ENCODE data around the gene TRIM2. TPM values are rescaled to one million over a fixed set of nuclear protein-coding genes. Genes with fewer than 3 reads are reported as not detected.

TRIM2 gene
- polyA plus RNA-seq, 1 donor (not counting 4 experiments of a cell fraction or from before 2014, with no cell fraction given) = 10.6 TPM

- FAIRE-seq (no peak), DNase-seq (ENCODE audit: low read depth, low spot score) (no peak)
- no peaks in the 10 kb centered on the region for H3K79me2 ChIP-seq (ENCODE audit: control insufficient read depth, insufficient read depth, low read length)
- H3K9me1 ChIP-seq (ENCODE audit: control insufficient read depth, extremely low read depth, insufficient read depth, low read length) = no peaks in the 10 kb centered on the region
- no peak overlapping the region for H3K4me3 ChIP-seq (ENCODE audit: control insufficient read depth in 2 of 3, extremely low read depth in 1 of 3, insufficient read depth in 2 of 3, low read depth in 1 of 3, low read length in 3 of 3)
- dilution Hi-C loops (cut with MboI; ENCODE audit: extremely low pct_ligation_motif_present, low sequenced_read_pairs) = no loop called here
- H2AFZ ChIP-seq (ENCODE audit: control insufficient read depth, low read length) = no peak overlapping the region
- TF ChIP-seq, protein P1, sequence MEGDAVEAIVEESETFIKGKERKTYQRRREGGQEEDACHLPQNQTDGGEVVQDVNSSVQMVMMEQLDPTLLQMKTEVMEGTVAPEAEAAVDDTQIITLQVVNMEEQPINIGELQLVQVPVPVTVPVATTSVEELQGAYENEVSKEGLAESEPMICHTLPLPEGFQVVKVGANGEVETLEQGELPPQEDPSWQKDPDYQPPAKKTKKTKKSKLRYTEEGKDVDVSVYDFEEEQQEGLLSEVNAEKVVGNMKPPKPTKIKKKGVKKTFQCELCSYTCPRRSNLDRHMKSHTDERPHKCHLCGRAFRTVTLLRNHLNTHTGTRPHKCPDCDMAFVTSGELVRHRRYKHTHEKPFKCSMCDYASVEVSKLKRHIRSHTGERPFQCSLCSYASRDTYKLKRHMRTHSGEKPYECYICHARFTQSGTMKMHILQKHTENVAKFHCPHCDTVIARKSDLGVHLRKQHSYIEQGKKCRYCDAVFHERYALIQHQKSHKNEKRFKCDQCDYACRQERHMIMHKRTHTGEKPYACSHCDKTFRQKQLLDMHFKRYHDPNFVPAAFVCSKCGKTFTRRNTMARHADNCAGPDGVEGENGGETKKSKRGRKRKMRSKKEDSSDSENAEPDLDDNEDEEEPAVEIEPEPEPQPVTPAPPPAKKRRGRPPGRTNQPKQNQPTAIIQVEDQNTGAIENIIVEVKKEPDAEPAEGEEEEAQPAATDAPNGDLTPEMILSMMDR (optimal IDR thresholded peaks at IDR 0.05 in 1 of 3, IDR thresholded peaks at IDR 0.05 in 1 of 3, conservative IDR thresholded peaks at IDR 0.05 in 1 of 3; ENCODE audit: extremely low read depth in 1 of 3, insufficient read depth in 2 of 3, low read length in 3 of 3) = no peak
- TF ChIP-seq EZH2 (IDR thresholded peaks at IDR 0.05; ENCODE audit: low read length) = no peak
- no peak overlapping the region for H3K27ac ChIP-seq (ENCODE audit: control insufficient read depth, insufficient read depth, low read length)
- no peaks in the 10 kb centered on the region for H3K27me3 ChIP-seq (ENCODE audit: control insufficient read depth, extremely low read depth, insufficient read depth, low read length)
- no peaks in the 10 kb centered on the region for H3K4me1 ChIP-seq (ENCODE audit: control insufficient read depth, extremely low read depth, insufficient read depth, low read length)
- no peaks in the 10 kb centered on the region for H3K36me3 ChIP-seq (ENCODE audit: control insufficient read depth in 2 of 2, extremely low read depth in 1 of 2, insufficient read depth in 2 of 2, low read length in 2 of 2)
- H3K9ac ChIP-seq (ENCODE audit: control insufficient read depth, extremely low read depth, insufficient read depth, low read length) = no peak overlapping the region
- H3K9me3 ChIP-seq (ENCODE audit: control insufficient read depth, low read depth, low read length) = no peaks in the 10 kb centered on the region
- H3K4me2 ChIP-seq (ENCODE audit: control insufficient read depth, extremely low read depth, insufficient read depth, low read depth, low read length) = no peak overlapping the region
- no peaks in the 10 kb centered on the region for H4K20me1 ChIP-seq (ENCODE audit: control insufficient read depth, extremely low read depth, insufficient read depth, low read length)
Measured at GRCh38 chr4:153325558-153325957, 121.3 kb downstream of the TRIM2 start.

DNA sequence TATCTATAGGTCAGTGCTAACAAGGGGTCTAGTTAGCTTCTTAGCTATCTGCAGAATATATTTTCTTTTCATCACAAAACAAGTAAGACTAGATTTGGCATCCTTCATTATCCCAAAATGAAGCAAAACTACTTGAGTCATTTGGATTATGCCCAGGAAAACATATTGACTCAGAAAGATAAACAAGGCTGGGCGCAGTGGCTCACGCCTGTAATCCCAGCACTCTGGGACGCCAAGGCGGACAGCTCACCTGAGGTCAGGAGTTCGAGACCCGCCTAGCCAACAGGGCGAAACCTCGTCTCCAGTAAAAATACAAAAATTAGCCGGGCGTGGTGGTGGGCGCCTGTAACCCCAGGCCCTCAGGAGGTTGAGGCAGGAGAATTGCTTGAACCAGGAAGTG, 122.3 kb downstream of the TRIM2 start:
- Histone ChIP-seq H3K4me3 (ENCODE audit: control insufficient read depth in 2 of 3, extremely low read depth in 1 of 3, insufficient read depth in 2 of 3, low read depth in 1 of 3, low read length in 3 of 3) (no peak overlapping the region), H3K27me3 (ENCODE audit: control insufficient read depth, extremely low read depth, insufficient read depth, low read length) (no peaks in the 10 kb centered on the region), H3K27ac (ENCODE audit: control insufficient read depth, insufficient read depth, low read length) (no peak overlapping the region), H3K36me3 (ENCODE audit: control insufficient read depth in 2 of 2, extremely low read depth in 1 of 2, insufficient read depth in 2 of 2, low read length in 2 of 2) (no peaks in the 10 kb centered on the region), H3K4me2 (ENCODE audit: control insufficient read depth, extremely low read depth, insufficient read depth, low read depth, low read length) (no peak overlapping the region), H3K9me1 (ENCODE audit: control insufficient read depth, extremely low read depth, insufficient read depth, low read length) (no peaks in the 10 kb centered on the region), H4K20me1 (ENCODE audit: control insufficient read depth, extremely low read depth, insufficient read depth, low read length) (no peaks in the 10 kb centered on the region), H3K9me3 (ENCODE audit: control insufficient read depth, low read depth, low read length) (no peaks in the 10 kb centered on the region), H2AFZ (ENCODE audit: control insufficient read depth, low read length) (no peak overlapping the region), H3K9ac (ENCODE audit: control insufficient read depth, extremely low read depth, insufficient read depth, low read length) (no peak overlapping the region), H3K79me2 (ENCODE audit: control insufficient read depth, insufficient read depth, low read length) (no peaks in the 10 kb centered on the region), H3K4me1 (ENCODE audit: control insufficient read depth, extremely low read depth, insufficient read depth, low read length) (no peaks in the 10 kb centered on the region)
- DNase-seq (ENCODE audit: low read depth, low spot score) (no peak), FAIRE-seq (no peak)
- dilution Hi-C loops (cut with MboI; ENCODE audit: extremely low pct_ligation_motif_present, low sequenced_read_pairs) = no loop called here
- TF ChIP-seq, protein P1 (optimal IDR thresholded peaks at IDR 0.05 in 1 of 3, IDR thresholded peaks at IDR 0.05 in 1 of 3, conservative IDR thresholded peaks at IDR 0.05 in 1 of 3; ENCODE audit: extremely low read depth in 1 of 3, insufficient read depth in 2 of 3, low read length in 3 of 3) = no peak
- no peak for TF ChIP-seq EZH2 (IDR thresholded peaks at IDR 0.05; ENCODE audit: low read length)
